ENCODE measurements around the gene SFMBT2.
A peak's percentile ranks its signal among the peaks of the same experiment; 100 is the strongest.
"Not testable (repeated sequence)": the region's sequence is repeated elsewhere in the genome, so short reads cannot be mapped to it uniquely, and the experiment has no call there.

The SFMBT2 gene

DNA sequence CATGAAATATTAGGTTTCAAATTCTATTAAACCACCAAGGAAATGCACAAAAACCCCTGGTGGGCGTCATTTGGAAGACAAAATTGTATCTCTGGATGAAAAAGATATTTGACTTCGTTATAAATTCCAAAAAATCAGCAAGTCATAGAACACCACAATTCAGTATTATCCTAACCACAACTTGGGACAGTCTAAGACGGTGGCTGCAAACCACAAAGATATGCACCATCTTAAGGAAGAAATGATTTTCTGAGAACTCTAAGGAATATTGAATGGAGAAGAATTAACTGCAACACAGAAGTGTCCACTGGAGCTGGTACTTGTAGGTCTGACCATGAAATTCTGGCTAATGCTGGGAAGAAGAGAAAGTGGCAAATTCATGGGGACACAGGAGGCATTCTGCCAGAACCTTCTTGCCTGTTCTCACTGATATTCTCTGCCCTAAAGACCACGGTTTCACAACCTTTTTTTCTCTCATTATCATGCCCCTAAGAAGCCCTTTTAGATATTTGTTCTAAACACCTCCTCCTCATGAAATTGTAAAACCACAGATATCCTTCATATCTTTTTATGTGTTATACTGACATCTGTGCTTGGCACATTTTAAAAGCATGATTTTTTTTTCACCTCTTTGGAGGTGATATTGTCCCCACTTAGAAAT is 92.9 kb downstream of the SFMBT2 start:
- peak; percentile 68 for DNase-seq

DNA sequence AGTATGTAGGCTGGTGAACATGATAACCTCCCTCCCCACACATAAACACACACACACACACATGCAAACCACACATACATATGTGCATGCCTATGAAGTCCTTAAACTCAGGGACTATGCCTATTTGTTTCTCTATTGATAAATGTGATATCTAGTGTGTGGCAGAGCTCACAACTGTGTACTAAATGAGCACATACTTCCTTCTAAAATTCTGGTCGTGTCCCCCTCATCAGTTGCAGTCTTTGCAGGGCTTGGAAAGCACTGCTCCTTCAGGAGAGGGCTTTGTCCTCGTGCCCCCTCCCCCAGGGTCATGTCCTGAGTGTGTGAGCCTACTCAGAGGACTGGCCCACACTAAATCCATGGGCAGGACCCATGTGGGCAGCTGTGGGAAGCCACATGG is 94.0 kb downstream of the SFMBT2 start:
- no peak for DNase-seq

DNA sequence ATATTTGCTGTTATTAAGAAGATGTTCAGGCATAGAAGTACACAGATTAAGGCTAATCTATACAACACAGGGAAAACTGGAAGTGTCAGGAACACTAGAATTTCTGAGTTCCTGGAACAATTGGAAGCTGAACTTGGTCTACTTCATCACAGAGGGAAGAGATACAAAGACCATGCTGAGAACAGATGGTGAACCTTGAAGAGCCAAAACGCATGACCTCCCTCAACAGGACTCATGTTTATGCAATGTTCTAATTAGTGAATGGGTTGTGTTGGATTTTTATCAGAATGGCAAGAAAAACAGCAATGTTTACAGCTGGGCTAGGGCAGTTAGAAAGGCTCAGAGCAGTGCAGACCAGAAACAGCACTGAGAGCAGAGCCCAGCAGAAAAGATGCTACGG is 94.9 kb downstream of the SFMBT2 start:
- no peak for DNase-seq

- no peak for DNase-seq
These were observed 96.7 kb downstream of the SFMBT2 start for GRCh38 chr10:7314170-7314569.

- no peak for DNase-seq
These were observed 98.4 kb downstream of the SFMBT2 start for GRCh38 chr10:7312488-7312857.

DNA sequence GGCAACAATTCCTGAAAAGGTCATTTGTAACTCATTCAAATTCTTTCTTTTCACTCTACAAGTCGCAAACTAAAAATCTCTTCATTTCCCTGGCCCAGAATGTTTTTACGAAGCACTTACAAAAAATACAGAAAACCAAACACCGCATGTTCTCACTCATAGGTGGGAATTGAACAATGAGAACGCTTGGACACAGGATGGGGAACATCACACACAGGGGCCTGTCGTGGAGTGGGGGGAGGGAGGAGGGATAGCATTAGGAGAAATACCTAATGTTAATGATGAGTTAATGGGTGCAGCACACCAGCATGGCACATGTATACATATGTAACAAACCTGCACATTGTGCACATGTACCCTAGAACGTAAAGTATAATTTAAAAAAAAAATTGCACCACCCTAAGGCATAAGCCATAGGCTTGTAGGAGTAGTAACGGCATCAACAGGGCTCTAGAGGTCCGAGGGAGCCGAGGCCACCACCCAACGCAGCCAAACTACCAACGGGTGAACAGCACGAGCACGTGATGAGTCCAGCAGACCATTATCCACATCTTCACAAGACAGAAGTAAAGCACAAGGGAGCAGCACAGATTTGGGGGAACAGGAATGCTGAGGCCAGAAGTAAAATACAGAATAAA is 98.9 kb downstream of the SFMBT2 start:
- not testable (repeated sequence) for DNase-seq

- no peak for DNase-seq
These were observed 99.5 kb downstream of the SFMBT2 start for GRCh38 chr10:7311218-7311849.

GRCh38 chr10:7310076-7310475 is 100.8 kb downstream of the SFMBT2 start:
- DNase-seq: no peak

DNA sequence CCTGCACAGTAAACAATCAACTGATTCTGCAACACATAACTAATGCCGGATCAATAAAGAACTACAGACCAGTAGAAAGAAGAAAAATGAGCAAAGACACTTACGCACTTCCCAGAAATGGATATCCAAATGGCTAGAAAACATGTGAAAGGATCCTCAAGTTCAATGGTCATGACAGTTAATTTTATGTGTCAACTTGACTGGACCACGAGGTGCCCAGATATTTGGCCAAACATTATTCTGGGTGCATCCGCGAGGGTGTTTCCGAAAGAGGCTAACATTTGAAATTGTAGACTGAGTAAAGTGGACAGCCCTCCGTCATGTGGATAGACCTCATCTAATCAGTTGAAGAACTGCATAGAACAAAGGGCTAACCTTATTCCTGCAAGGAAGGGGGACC is 102.0 kb downstream of the SFMBT2 start:
- no peak for DNase-seq

DNA sequence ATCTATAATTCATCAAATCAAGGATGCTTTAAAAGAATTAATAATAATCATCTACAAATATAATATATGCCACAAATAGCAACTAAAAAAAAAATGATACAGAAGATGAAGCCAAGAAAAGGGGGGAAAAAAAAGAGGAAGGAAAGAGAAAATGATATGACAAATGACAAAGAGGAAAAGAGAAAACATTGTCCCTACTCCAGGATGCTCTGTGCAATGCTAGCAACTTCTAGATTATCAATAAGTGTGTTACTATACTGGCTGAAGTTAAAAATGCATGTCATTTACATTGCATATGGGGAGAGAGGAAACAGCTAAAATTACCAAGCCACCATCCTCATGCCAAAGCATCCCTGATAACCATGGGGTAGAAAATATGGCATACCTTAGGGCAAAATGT is 104.2 kb downstream of the SFMBT2 start:
- no peak for DNase-seq

DNA sequence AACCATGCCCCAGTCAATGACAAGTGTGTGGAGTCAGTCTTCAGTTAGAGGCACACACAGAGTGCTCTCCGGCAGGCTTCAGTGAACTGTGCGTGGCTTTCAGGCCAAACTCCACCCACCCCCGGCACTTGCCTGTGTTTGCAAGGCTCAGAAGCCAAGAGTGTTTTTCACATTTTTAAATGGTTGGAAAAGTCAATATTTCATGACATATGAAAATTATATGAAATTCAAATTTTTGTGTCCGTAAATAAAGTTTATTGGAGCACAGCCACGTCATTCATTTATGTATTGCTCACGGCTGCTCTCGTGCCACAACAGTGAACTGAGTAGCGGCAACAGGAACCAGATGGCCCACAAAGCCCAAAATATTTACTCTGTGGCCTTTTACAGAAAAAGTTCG is 104.7 kb downstream of the SFMBT2 start:
- DNase-seq: peak; percentile 43

DNA sequence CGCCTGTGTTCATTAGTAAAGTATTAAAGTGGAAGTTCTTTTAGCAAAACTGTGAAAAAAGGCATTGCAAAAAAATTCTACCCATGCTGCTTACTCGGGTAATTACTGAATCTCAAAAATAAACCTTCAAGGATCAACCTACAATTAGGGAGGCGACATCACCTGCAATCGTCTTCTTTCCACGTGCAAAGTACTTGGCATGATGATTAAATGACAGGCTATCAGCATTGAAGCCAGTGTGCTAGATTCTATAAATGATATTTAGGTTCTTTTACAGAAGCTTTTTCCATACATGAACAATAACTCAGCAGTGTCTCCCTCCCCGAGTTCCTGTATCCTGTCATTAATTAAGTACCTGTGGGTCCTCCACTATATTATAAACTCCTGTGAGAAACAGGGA is 105.8 kb downstream of the SFMBT2 start:
- no peak for DNase-seq

DNA sequence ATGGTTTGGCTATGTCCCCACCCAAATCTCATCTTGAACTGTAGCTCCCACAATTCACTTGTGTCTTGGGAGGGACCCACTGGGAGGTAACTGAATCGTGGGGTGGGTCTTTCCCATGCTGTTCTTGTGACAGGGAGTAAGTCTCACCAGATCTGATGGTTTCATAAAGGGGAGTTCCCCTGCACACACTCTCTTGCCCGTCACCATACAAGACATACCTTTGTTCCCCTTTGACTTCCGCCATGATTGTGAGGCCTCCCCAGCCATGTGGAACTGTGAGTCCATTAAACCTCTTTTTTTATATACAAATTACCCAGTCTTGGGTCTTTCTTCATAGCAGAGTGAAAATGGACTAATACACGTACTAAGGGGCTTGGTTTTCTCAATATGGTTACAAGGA is 106.7 kb downstream of the SFMBT2 start:
- DNase-seq: no peak

DNA sequence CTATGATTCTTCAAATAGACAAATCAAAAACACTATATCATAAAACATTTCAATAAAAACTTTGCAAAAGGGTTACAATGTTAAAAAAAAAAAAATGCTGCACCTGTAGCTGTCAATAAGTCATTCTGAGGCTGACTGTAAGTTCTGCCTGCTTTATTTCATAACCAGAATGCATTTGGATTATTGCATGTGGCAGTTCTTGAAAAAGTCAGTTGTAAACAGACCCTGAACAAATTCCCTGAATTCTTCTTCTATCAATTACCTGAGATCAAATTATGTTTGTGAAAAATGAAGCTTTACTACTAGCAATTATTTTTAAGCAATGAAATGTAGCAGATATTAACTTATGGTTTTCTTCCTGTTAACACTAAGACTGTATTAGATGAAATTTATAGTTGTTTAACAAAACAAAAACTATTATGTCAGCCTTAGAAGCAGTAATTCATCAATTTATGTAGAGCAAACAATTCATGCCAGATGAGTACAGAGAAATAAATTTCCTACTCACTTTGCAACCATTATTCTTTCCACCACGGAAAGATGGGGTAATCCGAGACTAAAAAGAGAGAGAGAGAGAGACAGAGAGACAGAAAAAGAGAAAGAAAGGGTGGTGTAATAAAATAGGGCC is 107.8 kb downstream of the SFMBT2 start:
- DNase-seq: no peak

GRCh38 chr10:7302392-7302906 is 108.4 kb downstream of the SFMBT2 start:
- DNase-seq: no peak

GRCh38 chr10:7301006-7301778 is 109.6 kb downstream of the SFMBT2 start:
- no peak for DNase-seq

GRCh38 chr10:7300384-7300971 is 110.4 kb downstream of the SFMBT2 start:
- DNase-seq: no peak

- DNase-seq: not testable (repeated sequence)
These were observed 111.1 kb downstream of the SFMBT2 start for GRCh38 chr10:7299601-7300325.

- DNase-seq: no peak
These were observed 112.3 kb downstream of the SFMBT2 start for GRCh38 chr10:7298495-7298894.

DNA sequence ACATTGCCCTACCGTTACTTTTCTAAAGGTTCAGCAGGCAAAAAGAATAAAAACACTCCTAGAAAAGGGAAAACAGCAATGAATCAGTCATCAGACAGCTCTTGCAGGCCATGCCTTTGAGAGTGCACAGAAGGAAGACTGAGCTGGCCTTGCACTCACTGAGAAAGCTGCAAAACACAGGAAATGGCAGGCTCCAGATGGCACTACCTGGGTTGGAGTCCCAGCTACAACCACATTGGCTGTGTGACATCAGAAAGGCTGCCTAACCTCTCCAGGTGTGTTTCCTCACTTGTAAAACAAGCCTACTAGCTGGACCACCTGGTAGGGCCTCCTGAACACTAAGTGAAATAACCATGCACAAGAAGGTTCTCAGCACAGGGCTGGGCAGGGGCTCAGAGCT is 113.7 kb downstream of the SFMBT2 start:
- DNase-seq: no peak

DNA sequence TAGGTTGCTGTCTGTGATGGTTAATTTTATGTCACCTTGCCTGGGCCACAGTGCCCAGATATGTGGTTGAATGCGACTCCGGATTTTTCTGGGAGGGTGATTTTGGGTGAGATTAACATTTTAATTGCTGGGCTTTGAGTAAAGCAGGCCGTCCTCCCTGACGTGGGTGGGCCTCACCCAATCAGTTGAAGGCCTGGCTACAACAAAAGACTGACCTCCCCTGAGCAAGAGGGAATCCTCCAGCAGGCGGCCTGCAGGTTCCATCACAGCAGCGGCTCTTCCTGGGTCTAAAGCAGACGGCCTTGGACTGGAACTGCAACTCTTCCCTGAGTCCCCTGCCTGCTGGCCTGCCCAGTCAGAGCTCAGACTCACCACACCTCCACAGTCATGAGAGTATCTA is 114.2 kb downstream of the SFMBT2 start:
- no peak for DNase-seq

GRCh38 chr10:7296076-7296475 is 114.8 kb downstream of the SFMBT2 start:
- no peak for DNase-seq

Data from hematopoietic multipotent progenitor cell treated with erythropoietin and hydrocortisone succinate and interleukin-3 and kit ligand, for 4 days (in vitro differentiated cells).